ENCODE results near the gene MORN1.

- TF ChIP-seq, protein P1, sequence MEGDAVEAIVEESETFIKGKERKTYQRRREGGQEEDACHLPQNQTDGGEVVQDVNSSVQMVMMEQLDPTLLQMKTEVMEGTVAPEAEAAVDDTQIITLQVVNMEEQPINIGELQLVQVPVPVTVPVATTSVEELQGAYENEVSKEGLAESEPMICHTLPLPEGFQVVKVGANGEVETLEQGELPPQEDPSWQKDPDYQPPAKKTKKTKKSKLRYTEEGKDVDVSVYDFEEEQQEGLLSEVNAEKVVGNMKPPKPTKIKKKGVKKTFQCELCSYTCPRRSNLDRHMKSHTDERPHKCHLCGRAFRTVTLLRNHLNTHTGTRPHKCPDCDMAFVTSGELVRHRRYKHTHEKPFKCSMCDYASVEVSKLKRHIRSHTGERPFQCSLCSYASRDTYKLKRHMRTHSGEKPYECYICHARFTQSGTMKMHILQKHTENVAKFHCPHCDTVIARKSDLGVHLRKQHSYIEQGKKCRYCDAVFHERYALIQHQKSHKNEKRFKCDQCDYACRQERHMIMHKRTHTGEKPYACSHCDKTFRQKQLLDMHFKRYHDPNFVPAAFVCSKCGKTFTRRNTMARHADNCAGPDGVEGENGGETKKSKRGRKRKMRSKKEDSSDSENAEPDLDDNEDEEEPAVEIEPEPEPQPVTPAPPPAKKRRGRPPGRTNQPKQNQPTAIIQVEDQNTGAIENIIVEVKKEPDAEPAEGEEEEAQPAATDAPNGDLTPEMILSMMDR (conservative IDR thresholded peaks at IDR 0.05; ENCODE audit: low read depth in 2 of 2) = no peak
- TF ChIP-seq REST (IDR thresholded peaks at IDR 0.05; ENCODE audit: unreplicated experiment) (no peak), NANOG (IDR thresholded peaks at IDR 0.05; ENCODE audit: borderline replicate concordance) (no peak), EZH2phosphoT487 (IDR thresholded peaks at IDR 0.05; ENCODE audit: unreplicated experiment) (no peak), EZH2 (IDR thresholded peaks at IDR 0.05; ENCODE audit: low read depth, unreplicated experiment) (no peak), JUNB (IDR thresholded peaks at IDR 0.05; ENCODE audit: unreplicated experiment) (no peak), POLR2AphosphoS5 (IDR thresholded peaks at IDR 0.05; ENCODE audit: low read depth) (no peak), ETS1 (IDR thresholded peaks at IDR 0.05) (no peak), CREB1 (CRISPR knock-in tag; IDR thresholded peaks at IDR 0.05; ENCODE audit: low read depth) (no peak), ZNF114 (CRISPR knock-in tag; IDR thresholded peaks at IDR 0.05) (no peak), ZNF331 (CRISPR knock-in tag; IDR thresholded peaks at IDR 0.05; ENCODE audit: low read depth) (no peak), STAT1 (IDR thresholded peaks at IDR 0.05; ENCODE audit: unreplicated experiment) (no peak)
- TF ChIP-seq, protein P2, sequence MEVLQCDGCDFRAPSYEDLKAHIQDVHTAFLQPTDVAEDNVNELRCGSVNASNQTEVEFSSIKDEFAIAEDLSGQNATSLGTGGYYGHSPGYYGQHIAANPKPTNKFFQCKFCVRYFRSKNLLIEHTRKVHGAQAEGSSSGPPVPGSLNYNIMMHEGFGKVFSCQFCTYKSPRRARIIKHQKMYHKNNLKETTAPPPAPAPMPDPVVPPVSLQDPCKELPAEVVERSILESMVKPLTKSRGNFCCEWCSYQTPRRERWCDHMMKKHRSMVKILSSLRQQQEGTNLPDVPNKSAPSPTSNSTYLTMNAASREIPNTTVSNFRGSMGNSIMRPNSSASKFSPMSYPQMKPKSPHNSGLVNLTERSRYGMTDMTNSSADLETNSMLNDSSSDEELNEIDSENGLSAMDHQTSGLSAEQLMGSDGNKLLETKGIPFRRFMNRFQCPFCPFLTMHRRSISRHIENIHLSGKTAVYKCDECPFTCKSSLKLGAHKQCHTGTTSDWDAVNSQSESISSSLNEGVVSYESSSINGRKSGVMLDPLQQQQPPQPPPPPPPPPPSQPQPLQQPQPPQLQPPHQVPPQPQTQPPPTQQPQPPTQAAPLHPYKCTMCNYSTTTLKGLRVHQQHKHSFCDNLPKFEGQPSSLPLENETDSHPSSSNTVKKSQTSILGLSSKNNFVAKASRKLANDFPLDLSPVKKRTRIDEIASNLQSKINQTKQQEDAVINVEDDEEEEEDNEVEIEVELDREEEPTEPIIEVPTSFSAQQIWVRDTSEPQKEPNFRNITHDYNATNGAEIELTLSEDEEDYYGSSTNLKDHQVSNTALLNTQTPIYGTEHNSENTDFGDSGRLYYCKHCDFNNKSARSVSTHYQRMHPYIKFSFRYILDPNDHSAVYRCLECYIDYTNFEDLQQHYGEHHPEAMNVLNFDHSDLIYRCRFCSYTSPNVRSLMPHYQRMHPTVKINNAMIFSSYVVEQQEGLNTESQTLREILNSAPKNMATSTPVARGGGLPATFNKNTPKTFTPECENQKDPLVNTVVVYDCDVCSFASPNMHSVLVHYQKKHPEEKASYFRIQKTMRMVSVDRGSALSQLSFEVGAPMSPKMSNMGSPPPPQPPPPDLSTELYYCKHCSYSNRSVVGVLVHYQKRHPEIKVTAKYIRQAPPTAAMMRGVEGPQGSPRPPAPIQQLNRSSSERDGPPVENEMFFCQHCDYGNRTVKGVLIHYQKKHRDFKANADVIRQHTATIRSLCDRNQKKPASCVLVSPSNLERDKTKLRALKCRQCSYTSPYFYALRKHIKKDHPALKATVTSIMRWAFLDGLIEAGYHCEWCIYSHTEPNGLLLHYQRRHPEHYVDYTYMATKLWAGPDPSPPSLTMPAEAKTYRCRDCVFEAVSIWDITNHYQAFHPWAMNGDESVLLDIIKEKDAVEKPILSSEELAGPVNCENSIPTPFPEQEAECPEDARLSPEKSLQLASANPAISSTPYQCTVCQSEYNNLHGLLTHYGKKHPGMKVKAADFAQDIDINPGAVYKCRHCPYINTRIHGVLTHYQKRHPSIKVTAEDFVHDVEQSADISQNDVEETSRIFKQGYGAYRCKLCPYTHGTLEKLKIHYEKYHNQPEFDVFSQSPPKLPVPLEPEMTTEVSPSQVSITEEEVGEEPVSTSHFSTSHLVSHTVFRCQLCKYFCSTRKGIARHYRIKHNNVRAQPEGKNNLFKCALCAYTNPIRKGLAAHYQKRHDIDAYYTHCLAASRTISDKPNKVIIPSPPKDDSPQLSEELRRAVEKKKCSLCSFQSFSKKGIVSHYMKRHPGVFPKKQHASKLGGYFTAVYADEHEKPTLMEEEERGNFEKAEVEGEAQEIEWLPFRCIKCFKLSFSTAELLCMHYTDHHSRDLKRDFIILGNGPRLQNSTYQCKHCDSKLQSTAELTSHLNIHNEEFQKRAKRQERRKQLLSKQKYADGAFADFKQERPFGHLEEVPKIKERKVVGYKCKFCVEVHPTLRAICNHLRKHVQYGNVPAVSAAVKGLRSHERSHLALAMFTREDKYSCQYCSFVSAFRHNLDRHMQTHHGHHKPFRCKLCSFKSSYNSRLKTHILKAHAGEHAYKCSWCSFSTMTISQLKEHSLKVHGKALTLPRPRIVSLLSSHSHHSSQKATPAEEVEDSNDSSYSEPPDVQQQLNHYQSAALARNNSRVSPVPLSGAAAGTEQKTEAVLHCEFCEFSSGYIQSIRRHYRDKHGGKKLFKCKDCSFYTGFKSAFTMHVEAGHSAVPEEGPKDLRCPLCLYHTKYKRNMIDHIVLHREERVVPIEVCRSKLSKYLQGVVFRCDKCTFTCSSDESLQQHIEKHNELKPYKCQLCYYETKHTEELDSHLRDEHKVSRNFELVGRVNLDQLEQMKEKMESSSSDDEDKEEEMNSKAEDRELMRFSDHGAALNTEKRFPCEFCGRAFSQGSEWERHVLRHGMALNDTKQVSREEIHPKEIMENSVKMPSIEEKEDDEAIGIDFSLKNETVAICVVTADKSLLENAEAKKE (CRISPR knock-in tag; IDR thresholded peaks at IDR 0.05) = no peak
Observed at GRCh38 chr1:2413495-2414296, 22.3 kb upstream of the MORN1 start.

Measured in GM23338 (cell line).